ENCODE data around the gene CPD.
"Not testable (repeated sequence)": the region's sequence is repeated elsewhere in the genome, so short reads cannot be mapped to it uniquely, and the experiment has no call there.

DNA sequence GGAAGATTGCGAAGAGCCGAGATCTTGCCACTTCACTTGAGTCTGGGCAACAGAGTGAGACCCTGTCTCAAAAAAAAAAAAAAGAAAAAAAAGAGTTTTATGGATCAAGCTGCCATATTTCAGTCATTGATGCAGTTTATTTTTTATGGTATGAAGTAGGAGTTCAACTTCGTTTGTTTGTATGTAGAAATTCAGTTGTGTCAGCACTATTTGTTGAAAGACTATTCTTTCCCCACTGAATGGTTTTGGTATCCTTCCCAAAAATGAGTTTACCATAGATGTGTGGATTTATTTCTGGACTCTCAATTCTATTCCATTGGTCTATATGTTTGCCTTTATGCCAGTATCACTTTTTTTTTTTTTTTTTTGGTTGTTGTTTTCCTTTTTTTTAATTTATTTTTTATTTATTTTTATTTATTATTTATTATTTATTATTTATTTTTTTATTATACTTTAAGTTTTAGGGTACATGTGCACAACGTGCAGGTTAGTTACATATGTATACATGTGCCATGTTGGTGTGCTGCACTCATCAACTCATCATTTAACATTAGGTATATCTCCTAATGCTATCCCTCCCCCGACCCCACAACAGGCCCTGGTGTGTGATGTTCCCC lies 80.2 kb downstream of the CPD start:
- not testable (repeated sequence) for TF ChIP-seq EZH2 (IDR thresholded peaks at IDR 0.05; ENCODE audit: insufficient read depth, poor library complexity, severe bottlenecking); EZH2phosphoT487 (IDR thresholded peaks at IDR 0.05; ENCODE audit: insufficient read depth, low read depth)
